ENCODE results near the gene NUF2. TPM values are rescaled to one million over a fixed set of nuclear protein-coding genes. Genes with fewer than 3 reads are reported as not detected.

The NUF2 gene
- total and polyA plus RNA-seq, 10 donors: 2.4 to 8.2 (median 4.8) TPM

DNA sequence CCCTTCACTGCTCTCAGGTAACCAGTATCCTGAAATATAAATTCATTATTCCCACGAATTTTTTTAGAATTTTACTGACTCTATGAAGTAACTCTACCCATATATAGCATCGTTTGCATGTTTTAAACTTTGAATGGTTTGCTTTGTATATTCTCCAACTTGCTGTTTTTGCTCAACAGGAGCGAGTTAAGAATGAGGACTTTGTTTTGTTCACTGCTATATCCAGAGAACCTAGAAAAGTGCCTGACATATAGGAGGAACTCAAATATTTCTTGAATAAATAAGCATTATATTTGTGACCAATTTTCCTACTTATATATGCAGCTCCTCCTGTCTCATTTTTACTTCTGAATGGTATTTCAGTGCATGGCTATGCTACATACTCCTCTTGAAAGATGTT, 43.4 kb downstream of the NUF2 start:
- no peak for DNase-seq
- Histone ChIP-seq H3K4me3 (no peak overlapping the region), H3K9me3 (no peaks in the 10 kb centered on the region), H3K36me3 (no peaks in the 10 kb centered on the region), H3K27ac (no peak overlapping the region), H3K4me1 (no peaks in the 10 kb centered on the region), H3K27me3 (replicated peaks in 1 of 7) (peaks cover 0 to 6% (median 0%) of the 10 kb centered on the region in 7 donors)
- intact Hi-C loops (cut with DNase I; ENCODE audit: low total_unique reads): no loop called here
- TF ChIP-seq POLR2A (IDR thresholded peaks at IDR 0.05) (no peak), POLR2AphosphoS5 (IDR thresholded peaks at IDR 0.05) (no peak)
- TF ChIP-seq, protein P1, sequence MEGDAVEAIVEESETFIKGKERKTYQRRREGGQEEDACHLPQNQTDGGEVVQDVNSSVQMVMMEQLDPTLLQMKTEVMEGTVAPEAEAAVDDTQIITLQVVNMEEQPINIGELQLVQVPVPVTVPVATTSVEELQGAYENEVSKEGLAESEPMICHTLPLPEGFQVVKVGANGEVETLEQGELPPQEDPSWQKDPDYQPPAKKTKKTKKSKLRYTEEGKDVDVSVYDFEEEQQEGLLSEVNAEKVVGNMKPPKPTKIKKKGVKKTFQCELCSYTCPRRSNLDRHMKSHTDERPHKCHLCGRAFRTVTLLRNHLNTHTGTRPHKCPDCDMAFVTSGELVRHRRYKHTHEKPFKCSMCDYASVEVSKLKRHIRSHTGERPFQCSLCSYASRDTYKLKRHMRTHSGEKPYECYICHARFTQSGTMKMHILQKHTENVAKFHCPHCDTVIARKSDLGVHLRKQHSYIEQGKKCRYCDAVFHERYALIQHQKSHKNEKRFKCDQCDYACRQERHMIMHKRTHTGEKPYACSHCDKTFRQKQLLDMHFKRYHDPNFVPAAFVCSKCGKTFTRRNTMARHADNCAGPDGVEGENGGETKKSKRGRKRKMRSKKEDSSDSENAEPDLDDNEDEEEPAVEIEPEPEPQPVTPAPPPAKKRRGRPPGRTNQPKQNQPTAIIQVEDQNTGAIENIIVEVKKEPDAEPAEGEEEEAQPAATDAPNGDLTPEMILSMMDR (IDR thresholded peaks at IDR 0.05 in 8 of 11, conservative IDR thresholded peaks at IDR 0.05 in 3 of 11): no peak
- 48 to 62% (median 60%) methylated on average over 3 of the region's 3 CpGs for WGBS, 5 donors

DNA sequence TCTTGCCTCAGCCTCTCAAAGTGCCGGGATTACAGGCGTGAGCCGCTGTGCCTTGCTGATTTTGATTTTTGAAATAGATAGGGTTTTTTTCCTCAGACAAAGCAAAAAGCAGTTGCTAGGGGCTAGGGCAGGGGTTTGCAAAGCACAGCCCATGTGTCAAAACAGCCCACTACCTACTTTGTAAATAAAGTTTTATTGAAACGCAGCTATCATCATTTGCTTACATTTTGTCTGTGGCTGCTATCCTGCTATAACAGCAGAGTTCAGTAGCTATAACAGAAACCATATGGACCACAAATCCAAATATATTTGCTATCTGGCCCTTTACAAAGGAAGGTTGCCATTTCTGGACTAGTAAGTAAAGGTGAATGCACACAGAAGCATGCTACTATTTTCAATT, 44.8 kb downstream of the NUF2 start:
- intact Hi-C loops (cut with DNase I; ENCODE audit: low total_unique reads): no loop called here
- H3K4me3 ChIP-seq: no peak overlapping the region
- TF ChIP-seq POLR2AphosphoS5 (IDR thresholded peaks at IDR 0.05) (no peak), POLR2A (IDR thresholded peaks at IDR 0.05) (no peak)
- TF ChIP-seq, protein P1 (IDR thresholded peaks at IDR 0.05 in 8 of 11, conservative IDR thresholded peaks at IDR 0.05 in 3 of 11): no peak
- 82 to 98% (median 96%) methylated on average over 4 of the region's 4 CpGs for WGBS, 5 donors
- H3K27ac ChIP-seq: no peak overlapping the region
- H3K27me3 ChIP-seq (replicated peaks in 1 of 7): peaks cover 0 to 6% (median 0%) of the 10 kb centered on the region in 7 donors
- no peaks in the 10 kb centered on the region for H3K4me1 ChIP-seq
- DNase-seq: no peak
- no peaks in the 10 kb centered on the region for H3K36me3 ChIP-seq
- no peaks in the 10 kb centered on the region for H3K9me3 ChIP-seq

DNA sequence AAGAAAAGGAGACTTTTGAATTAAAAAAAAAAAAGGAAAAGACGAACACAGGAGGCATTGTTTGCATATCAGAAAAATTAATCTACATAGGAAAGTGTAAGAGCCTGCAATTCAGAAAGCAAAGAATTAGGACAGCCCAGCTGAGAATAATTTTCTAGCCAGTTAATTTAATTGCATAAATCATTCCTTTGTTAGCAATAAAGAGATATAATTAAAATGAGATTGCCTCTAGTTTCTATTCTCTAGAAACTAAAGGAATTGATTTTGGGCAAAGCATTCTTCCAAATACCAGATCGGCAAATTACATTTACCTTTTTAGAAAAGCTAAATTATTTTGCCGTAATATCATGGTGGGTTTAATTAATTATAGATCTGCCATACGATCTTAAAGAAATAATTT, 46.0 kb downstream of the NUF2 start:
- no peak for DNase-seq
- WGBS, 5 donors: 79 to 92% (median 87%) methylated on average over 4 of the region's 4 CpGs
- no peaks in the 10 kb centered on the region for H3K9me3 ChIP-seq
- H3K36me3 ChIP-seq: no peaks in the 10 kb centered on the region
- intact Hi-C loops (cut with DNase I; ENCODE audit: low total_unique reads): no loop called here
- H3K4me3 ChIP-seq: no peak overlapping the region
- H3K4me1 ChIP-seq: no peaks in the 10 kb centered on the region
- no peak overlapping the region for H3K27ac ChIP-seq
- TF ChIP-seq POLR2A (IDR thresholded peaks at IDR 0.05): no peak
- no peak for TF ChIP-seq POLR2AphosphoS5 (IDR thresholded peaks at IDR 0.05)
- TF ChIP-seq, protein P1 (IDR thresholded peaks at IDR 0.05 in 8 of 11, conservative IDR thresholded peaks at IDR 0.05 in 3 of 11): no peak
- H3K27me3 ChIP-seq (replicated peaks in 1 of 7): peaks cover 0 to 6% (median 0%) of the 10 kb centered on the region in 7 donors

DNA sequence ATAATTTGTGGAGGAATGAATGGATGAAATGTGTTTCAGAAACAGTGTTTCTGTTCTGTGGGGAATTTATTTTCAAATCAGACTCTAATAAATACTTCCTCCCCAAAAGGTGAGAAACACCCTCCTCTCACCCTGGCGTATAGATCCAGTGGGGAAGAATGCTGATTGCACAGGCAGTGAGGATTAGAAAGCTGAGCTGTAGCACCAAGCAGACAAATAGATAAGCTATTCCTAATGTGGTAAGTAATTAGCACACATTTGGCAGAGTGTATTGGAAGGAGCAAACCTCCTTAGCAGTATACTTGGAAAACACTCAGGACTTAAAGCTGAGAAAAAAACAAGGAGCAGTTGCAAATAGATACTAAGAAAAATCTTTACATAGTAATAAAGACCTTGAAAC, 50.8 kb downstream of the NUF2 start:
- no peaks in the 10 kb centered on the region for H3K36me3 ChIP-seq
- H3K4me1 ChIP-seq: no peaks in the 10 kb centered on the region
- H3K4me3 ChIP-seq: no peak overlapping the region
- TF ChIP-seq POLR2A (IDR thresholded peaks at IDR 0.05) (no peak), POLR2AphosphoS5 (IDR thresholded peaks at IDR 0.05) (no peak)
- TF ChIP-seq, protein P1 (IDR thresholded peaks at IDR 0.05 in 8 of 11, conservative IDR thresholded peaks at IDR 0.05 in 3 of 11): no peak
- no peaks in the 10 kb centered on the region for H3K9me3 ChIP-seq
- intact Hi-C loops (cut with DNase I; ENCODE audit: low total_unique reads): no loop called here
- no peak for DNase-seq
- no peak overlapping the region for H3K27ac ChIP-seq
- H3K27me3 ChIP-seq (replicated peaks in 1 of 7): peaks cover 0 to 6% (median 0%) of the 10 kb centered on the region in 7 donors
- WGBS, 5 donors: 83 to 97% (median 89%) methylated on average over 1 of the region's 1 CpG
